Gastrocnemius medialis (tissue), 4 donors: ENCODE results near the gene MYLK. TPM values are rescaled to one million over a fixed set of nuclear protein-coding genes. Genes with fewer than 3 reads are reported as not detected.

Experiments used
- ATAC-seq, 2 donors: fragments of 150-250 bp; one replicate each; pipeline ENCODE4 v1.9.1; 2016
- DNase-seq, 2 donors: peaks; one replicate each; pipeline ENCODE4 v3.0.0-alpha.2; 2019
- H3K27ac ChIP-seq, 4 donors: fragments of 200-600 bp; sonication (generic); 1 replicate in 1 of 4; 2 replicates in 3 of 4; pipeline ENCODE4 v1.5.1; 2016 to 2018; ENCODE audit warnings: mild to moderate bottlenecking in 2 of 4, moderate library complexity in 1 of 4
- H3K27me3 ChIP-seq, 3 donors: fragments of 200-600 bp; sonication (generic) in 2 of 3; 1 replicate in 1 of 3; 2 replicates in 2 of 3; pipeline versions ENCODE4 v1.5.1 to v1.6.0; 2016 to 2019; ENCODE audit warnings: mild to moderate bottlenecking in 1 of 3, moderate library complexity in 1 of 3
- H3K36me3 ChIP-seq, 2 donors: fragments of 200-600 bp; sonication (generic) in 1 of 2; one replicate each; pipeline ENCODE4 v1.5.1; 2017 to 2018
- H3K4me1 ChIP-seq, 2 donors: fragments of 200-600 bp; sonication (generic) in 1 of 2; one replicate each; pipeline ENCODE4 v1.5.1; 2016 to 2017; ENCODE audit warnings: mild to moderate bottlenecking in 2 of 2
- H3K4me3 ChIP-seq, 4 donors: fragments of 200-600 bp; sonication (generic) in 3 of 4; 1 replicate in 1 of 4; 2 replicates in 3 of 4; pipeline ENCODE4 v1.5.1; 2016 to 2019; ENCODE audit warnings: mild to moderate bottlenecking in 2 of 4
- H3K9me3 ChIP-seq, 3 donors: fragments of 200-600 bp; sonication (generic) in 2 of 3; 1 replicate in 1 of 3; 2 replicates in 2 of 3; pipeline ENCODE4 v1.5.1; 2016 to 2019
- POLR2A ChIP-seq, 2 donors: fragments of 450-650 bp; IDR thresholded peaks; one replicate each; pipeline ENCODE4 v1.6.1; 2017; ENCODE audit warnings: antibody characterized with exemption in 2 of 2, mild to moderate bottlenecking in 2 of 2, moderate library complexity in 2 of 2
- in situ Hi-C, 4 donors: fragments of 200-750 bp; cut with MboI; loops; one replicate each; pipeline versions ENCODE4 v1.15.0 to v1.8.0; 2017; ENCODE audit warnings: low sequenced_read_pairs in 4 of 4
- intact Hi-C: fragments of 100-400 bp; cut with DNase I; formaldehyde crosslinking; loops from one replicate; pipeline ENCODE4 v1.15.1; 2023; ENCODE audit warnings: low total_unique reads
- total RNA-seq, 4 donors: library from RNA; depleted of rRNA; stranded (reverse); fragments of >200 nt; gene quantifications; one replicate each; pipeline versions ENCODE4 v1.1.0 to v1.2.3, GENCODE V29; 2016
- TF ChIP-seq, protein P1 (sequence below), 5 experiments: fragments of 450-650 bp in 3 of 5; fragments of 200-600 bp in 2 of 5; sonication (generic) in 2 of 5; IDR thresholded peaks in 4 of 5; conservative IDR thresholded peaks in 1 of 5; 1 replicate in 4 of 5; 2 replicates in 1 of 5; pipeline ENCODE4 v1.5.1; 2016 to 2019; ENCODE audit warnings: antibody characterized with exemption in 5 of 5, mild to moderate bottlenecking in 3 of 5, moderate library complexity in 3 of 5

The MYLK gene
- total RNA-seq, 4 donors from 2014 or later, result 5.6 to 19.6 (median 8.8) TPM

DNA sequence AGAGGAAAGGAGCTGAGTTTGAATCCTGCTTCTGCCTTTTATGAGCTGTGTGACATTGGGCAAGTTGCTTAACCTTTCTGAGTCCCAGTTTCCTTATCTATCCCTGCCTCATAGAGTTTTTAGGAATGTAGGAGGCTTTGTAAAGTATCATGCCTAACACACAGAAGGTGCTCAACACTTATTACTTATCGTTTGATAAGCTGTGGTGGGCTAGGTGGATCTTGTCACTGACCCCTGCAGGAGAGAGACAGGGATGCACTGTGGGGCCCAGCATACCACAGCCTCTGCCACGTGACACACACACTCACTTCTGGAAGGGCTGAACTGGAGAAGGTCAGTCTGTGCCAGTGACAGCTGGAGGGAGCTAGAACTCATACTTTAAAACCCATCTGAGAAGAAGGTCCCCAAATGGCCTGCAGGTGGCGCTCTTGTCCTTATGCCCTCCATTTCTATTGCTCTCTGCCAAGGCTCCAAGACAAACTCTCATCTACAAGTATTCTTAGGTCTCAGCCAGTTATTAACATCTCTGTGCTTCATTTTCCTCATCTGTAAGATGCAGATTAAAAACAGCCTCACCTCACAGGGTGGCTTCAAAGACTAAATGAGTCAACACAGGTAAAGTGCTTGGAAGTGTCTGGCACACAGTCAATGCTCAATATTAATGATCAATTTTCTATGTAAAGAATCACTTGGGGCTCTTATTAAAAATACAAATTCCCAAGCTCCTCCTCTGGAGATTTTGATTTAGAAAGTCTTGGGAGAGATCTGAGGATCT is 241.8 kb downstream of the MYLK start:
- no peak for TF ChIP-seq POLR2A (IDR thresholded peaks at IDR 0.05)
- TF ChIP-seq, protein P1, sequence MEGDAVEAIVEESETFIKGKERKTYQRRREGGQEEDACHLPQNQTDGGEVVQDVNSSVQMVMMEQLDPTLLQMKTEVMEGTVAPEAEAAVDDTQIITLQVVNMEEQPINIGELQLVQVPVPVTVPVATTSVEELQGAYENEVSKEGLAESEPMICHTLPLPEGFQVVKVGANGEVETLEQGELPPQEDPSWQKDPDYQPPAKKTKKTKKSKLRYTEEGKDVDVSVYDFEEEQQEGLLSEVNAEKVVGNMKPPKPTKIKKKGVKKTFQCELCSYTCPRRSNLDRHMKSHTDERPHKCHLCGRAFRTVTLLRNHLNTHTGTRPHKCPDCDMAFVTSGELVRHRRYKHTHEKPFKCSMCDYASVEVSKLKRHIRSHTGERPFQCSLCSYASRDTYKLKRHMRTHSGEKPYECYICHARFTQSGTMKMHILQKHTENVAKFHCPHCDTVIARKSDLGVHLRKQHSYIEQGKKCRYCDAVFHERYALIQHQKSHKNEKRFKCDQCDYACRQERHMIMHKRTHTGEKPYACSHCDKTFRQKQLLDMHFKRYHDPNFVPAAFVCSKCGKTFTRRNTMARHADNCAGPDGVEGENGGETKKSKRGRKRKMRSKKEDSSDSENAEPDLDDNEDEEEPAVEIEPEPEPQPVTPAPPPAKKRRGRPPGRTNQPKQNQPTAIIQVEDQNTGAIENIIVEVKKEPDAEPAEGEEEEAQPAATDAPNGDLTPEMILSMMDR (IDR thresholded peaks at IDR 0.05 in 4 of 5, conservative IDR thresholded peaks at IDR 0.05 in 1 of 5), result peak; percentile 16 to 59 (median 39)
- no peaks in the 10 kb centered on the region for H3K36me3 ChIP-seq
- DNase-seq (peak in 1 of 2 donors; percentile 24), ATAC-seq (peak in 1 of 2 donors; percentile 21)
- no peak overlapping the region for H3K4me3 ChIP-seq
- no peaks in the 10 kb centered on the region for H3K27me3 ChIP-seq
- H3K27ac ChIP-seq, result no peak overlapping the region
- no peaks in the 10 kb centered on the region for H3K4me1 ChIP-seq
- intact Hi-C loops (no loop called here), in situ Hi-C loops (no loop called here)
- H3K9me3 ChIP-seq, result no peaks in the 10 kb centered on the region

DNA sequence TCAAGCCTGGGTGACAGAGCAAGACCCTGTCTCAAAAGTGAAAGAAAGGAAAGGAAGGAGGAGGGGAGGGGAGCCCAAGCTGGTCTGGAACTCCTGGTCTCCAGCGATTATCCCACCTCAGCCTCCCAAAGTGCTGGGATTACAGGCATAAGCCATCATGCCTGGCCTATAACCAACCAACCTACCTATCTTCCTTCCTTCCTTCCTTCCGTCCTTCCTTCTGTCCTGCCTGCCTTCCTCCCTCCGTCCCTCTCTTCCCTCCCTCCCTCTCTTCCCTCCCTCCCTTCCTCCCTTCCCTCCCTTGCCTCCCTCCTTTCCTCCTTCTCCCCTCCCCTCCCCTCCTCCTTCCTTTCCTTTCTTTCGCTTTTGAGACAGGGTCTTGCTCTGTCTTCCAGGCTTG is 242.6 kb downstream of the MYLK start:
- in situ Hi-C loops, result no loop called here
- H3K4me1 ChIP-seq, result no peaks in the 10 kb centered on the region
- H3K36me3 ChIP-seq, result no peaks in the 10 kb centered on the region
- no peak for ATAC-seq
- intact Hi-C loops, result no loop called here
- H3K27ac ChIP-seq, result no peak overlapping the region
- no peaks in the 10 kb centered on the region for H3K27me3 ChIP-seq
- no peak for DNase-seq
- no peak overlapping the region for H3K4me3 ChIP-seq
- TF ChIP-seq POLR2A (IDR thresholded peaks at IDR 0.05), result no peak
- TF ChIP-seq, protein P1 (IDR thresholded peaks at IDR 0.05 in 4 of 5, conservative IDR thresholded peaks at IDR 0.05 in 1 of 5), result no peak
- no peaks in the 10 kb centered on the region for H3K9me3 ChIP-seq

DNA sequence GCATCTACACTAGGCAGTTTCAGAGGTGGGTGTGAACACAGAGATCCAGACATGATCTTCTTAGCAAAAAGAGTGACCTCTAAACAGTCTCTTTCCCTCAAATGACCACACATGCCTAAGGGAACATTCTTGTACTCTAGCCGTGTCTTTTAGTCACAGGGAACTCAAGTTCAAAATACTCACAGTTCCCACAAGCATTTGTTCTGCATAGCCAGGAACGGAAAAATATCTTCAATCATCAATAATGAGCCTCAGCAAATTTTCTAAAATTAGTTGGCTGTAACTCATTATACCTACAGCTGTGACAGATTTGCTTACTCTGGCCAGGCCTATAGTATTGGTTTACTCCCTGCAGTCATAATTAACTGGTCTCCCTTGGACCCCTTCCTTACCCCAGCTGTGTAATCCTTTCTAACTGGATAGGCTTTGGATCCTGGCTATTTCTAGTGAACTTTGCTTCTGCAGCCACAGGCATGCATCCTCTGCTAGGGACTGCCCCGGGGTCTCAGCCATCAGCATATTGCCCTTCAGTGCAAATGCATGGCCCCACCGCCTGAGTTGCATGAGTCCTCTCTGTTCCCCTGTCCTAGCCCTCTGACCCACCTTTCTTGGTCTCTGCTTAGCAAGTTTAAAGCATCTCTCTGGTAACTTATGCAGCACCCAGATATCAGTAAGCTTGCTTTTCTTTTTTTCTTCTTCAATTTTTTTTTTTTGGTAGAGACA is 243.2 kb downstream of the MYLK start:
- no peaks in the 10 kb centered on the region for H3K9me3 ChIP-seq
- intact Hi-C loops, result no loop called here
- no peaks in the 10 kb centered on the region for H3K36me3 ChIP-seq
- TF ChIP-seq, protein P1 (IDR thresholded peaks at IDR 0.05 in 4 of 5, conservative IDR thresholded peaks at IDR 0.05 in 1 of 5), result no peak
- TF ChIP-seq POLR2A (IDR thresholded peaks at IDR 0.05), result no peak
- H3K4me3 ChIP-seq, result no peak overlapping the region
- in situ Hi-C loops, result no loop called here
- no peaks in the 10 kb centered on the region for H3K4me1 ChIP-seq
- DNase-seq (no peak), ATAC-seq (no peak)
- H3K27ac ChIP-seq, result no peak overlapping the region
- no peaks in the 10 kb centered on the region for H3K27me3 ChIP-seq

DNA sequence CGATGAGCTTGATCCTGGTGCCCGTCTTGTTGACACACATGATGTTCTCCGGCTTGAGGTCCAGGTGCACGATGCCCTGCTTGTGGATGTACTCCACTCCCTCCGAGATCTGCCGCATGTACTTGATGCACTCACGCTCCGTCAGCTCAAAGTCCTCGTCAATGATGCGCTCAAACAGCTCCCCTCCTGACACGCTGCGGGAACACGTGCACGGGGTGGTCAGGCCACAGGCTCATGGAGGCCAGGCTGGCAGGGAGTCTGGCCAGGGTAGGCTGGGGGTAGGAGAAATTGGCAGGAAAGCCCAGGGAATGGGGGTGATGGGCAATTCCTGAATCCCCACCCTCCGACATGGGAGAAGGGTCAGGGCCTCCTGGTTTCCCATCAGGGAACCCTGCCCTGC is 243.8 kb downstream of the MYLK start:
- Histone ChIP-seq H3K27me3 (no peaks in the 10 kb centered on the region), H3K4me1 (no peaks in the 10 kb centered on the region), H3K36me3 (no peaks in the 10 kb centered on the region), H3K4me3 (no peak overlapping the region), H3K9me3 (no peaks in the 10 kb centered on the region), H3K27ac (no peak overlapping the region)
- in situ Hi-C loops (no loop called here), intact Hi-C loops (no loop called here)
- no peak for ATAC-seq
- DNase-seq, result no peak
- no peak for TF ChIP-seq POLR2A (IDR thresholded peaks at IDR 0.05)
- TF ChIP-seq, protein P1 (IDR thresholded peaks at IDR 0.05 in 4 of 5, conservative IDR thresholded peaks at IDR 0.05 in 1 of 5), result no peak
